ENCODE data around the gene GNAO1.
A peak's percentile ranks its signal among the peaks of the same experiment; 100 is the strongest.

GNAO1 gene

GRCh38 chr16:56225017-56225742 lies 33.9 kb downstream of the GNAO1 start:
- no peak for DNase-seq
- no peaks in the 10 kb centered on the region for H3K9me3 ChIP-seq
- H3K27ac ChIP-seq: no peak overlapping the region
- no peak overlapping the region for H3K4me3 ChIP-seq
- H3K36me3 ChIP-seq: no peaks in the 10 kb centered on the region
- intact Hi-C loops (cut with DNase I; ENCODE audit: low total_unique reads): no loop called here
- H3K4me1 ChIP-seq: no peaks in the 10 kb centered on the region
- TF ChIP-seq CTCF (IDR thresholded peaks at IDR 0.05): no peak
- no peaks in the 10 kb centered on the region for H3K27me3 ChIP-seq

- TF ChIP-seq CTCF (IDR thresholded peaks at IDR 0.05): no peak
- Histone ChIP-seq H3K27ac (no peak overlapping the region), H3K36me3 (no peaks in the 10 kb centered on the region), H3K27me3 (no peaks in the 10 kb centered on the region), H3K4me3 (no peak overlapping the region), H3K4me1 (no peaks in the 10 kb centered on the region), H3K9me3 (no peaks in the 10 kb centered on the region)
- intact Hi-C loops (cut with DNase I; ENCODE audit: low total_unique reads): no loop called here
- DNase-seq: peak in 1 of 2 donors; percentile 68
Measured at GRCh38 chr16:56226187-56226586, 34.9 kb downstream of the GNAO1 start.

- no peaks in the 10 kb centered on the region for H3K4me1 ChIP-seq
- H3K27me3 ChIP-seq: no peaks in the 10 kb centered on the region
- no peak overlapping the region for H3K27ac ChIP-seq
- intact Hi-C loops (cut with DNase I; ENCODE audit: low total_unique reads): no loop called here
- H3K4me3 ChIP-seq: no peak overlapping the region
- no peak for DNase-seq
- H3K36me3 ChIP-seq: no peaks in the 10 kb centered on the region
- H3K9me3 ChIP-seq: no peaks in the 10 kb centered on the region
- no peak for TF ChIP-seq CTCF (IDR thresholded peaks at IDR 0.05)
Measured at GRCh38 chr16:56226845-56227525, 35.7 kb downstream of the GNAO1 start.

- Histone ChIP-seq H3K4me3 (no peak overlapping the region), H3K27ac (no peak overlapping the region), H3K36me3 (no peaks in the 10 kb centered on the region), H3K4me1 (no peaks in the 10 kb centered on the region), H3K27me3 (no peaks in the 10 kb centered on the region), H3K9me3 (no peaks in the 10 kb centered on the region)
- TF ChIP-seq CTCF (IDR thresholded peaks at IDR 0.05): no peak
- intact Hi-C loops (cut with DNase I; ENCODE audit: low total_unique reads): no loop called here
- no peak for DNase-seq
Measured at GRCh38 chr16:56227936-56228335, 36.6 kb downstream of the GNAO1 start.

GRCh38 chr16:56228476-56228875 lies 37.2 kb downstream of the GNAO1 start:
- Histone ChIP-seq H3K9me3 (no peaks in the 10 kb centered on the region), H3K27me3 (no peaks in the 10 kb centered on the region), H3K36me3 (no peaks in the 10 kb centered on the region), H3K4me1 (peaks cover 0 to 2% (median 0%) of the 10 kb centered on the region in 4 donors), H3K4me3 (no peak overlapping the region), H3K27ac (no peak overlapping the region)
- DNase-seq: no peak
- intact Hi-C loops (cut with DNase I; ENCODE audit: low total_unique reads): no loop called here
- TF ChIP-seq CTCF (IDR thresholded peaks at IDR 0.05): no peak
